ENCODE data around the gene OSMR.

GRCh38 chr5:38837932-38838331 is 7.9 kb upstream of the OSMR start:
- TF ChIP-seq CTCF (conservative IDR thresholded peaks at IDR 0.05; ENCODE audit: low read length) (no peak), EZH2phosphoT487 (IDR thresholded peaks at IDR 0.05; ENCODE audit: borderline replicate concordance, low read depth, low read length) (no peak)

All from OCI-LY7 (cell line).